Erythroblast (primary cell): Measurements from ENCODE around the gene TEAD4.

Experiments used
- GATA1 ChIP-seq: IDR thresholded peaks from 2 replicates; pipeline ENCODE4 v1.6.1; 2011; ENCODE audit warnings: low read depth, mild to moderate bottlenecking, control low read depth, low read length, moderate library complexity
- POLR2A ChIP-seq: IDR thresholded peaks from 2 replicates; pipeline ENCODE4 v1.6.1; 2011; ENCODE audit warnings: mild to moderate bottlenecking, low read length

DNA sequence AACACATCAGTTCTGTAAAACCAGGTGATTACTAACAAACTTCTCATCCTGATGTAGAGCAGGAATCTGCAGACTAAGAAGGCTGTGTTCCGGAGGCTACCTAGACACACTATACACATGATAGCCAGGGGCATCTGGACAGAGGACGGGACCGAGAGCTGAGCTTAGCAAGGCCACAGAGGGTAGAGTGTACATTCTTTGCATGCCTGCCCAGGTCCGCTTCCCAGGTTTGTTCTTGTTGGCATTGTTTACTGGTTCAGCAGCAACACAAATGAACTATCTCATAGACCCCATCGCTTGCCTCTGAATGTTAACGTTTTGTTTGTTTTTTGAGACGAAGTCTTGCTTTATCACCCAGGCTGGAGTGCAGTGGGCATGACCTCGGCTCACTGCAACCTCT lies 17.7 kb upstream of the TEAD4 start:
- TF ChIP-seq POLR2A: no peak
- no peak for TF ChIP-seq GATA1
